ENCODE results near the gene VWA1. TPM values are rescaled to one million over a fixed set of nuclear protein-coding genes. Genes with fewer than 3 reads are reported as not detected.
"Not testable (repeated sequence)": the region's sequence is repeated elsewhere in the genome, so short reads cannot be mapped to it uniquely, and the experiment has no call there.

The VWA1 gene
- total RNA-seq, 2 donors from 2014 or later = not detected

DNA sequence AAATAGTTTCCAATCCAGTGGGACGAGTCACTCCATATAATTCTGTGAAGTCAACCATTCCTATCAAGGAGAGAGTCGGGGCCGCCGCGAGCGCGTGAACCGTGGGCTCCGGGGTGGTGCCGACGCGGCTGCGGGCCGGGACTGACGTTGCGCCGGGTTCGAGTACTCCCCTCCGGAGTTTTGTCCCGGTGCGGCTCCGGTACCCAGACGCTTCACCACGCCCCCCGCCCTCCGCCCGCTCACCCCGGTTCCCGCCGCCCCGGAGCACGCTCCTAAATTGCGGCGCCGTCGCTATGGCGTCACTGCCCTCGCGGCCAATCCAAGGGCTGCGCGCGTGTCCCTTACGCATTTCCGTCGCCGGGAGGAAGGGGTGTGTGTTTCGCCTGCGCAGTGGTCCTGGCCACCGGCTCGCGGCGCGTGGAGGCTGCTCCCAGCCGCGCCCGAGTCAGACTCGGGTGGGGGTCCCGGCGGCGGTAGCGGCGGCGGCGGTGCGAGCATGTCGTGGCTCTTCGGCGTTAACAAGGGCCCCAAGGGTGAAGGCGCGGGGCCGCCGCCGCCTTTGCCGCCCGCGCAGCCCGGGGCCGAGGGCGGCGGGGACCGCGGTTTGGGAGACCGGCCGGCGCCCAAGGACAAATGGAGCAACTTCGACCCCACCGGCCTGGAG is 36.0 kb downstream of the VWA1 start, which contains the start of gene ATAD3B:
ATAD3B (plus strand) TSS at position 377 of the 664 bp plus-strand sequence; CDS start at position 497, 120 bp downstream.
- peak; percentile 82 to 85 (median 84) for DNase-seq
- ATAC-seq = peak; percentile 97
- no peaks in the 10 kb centered on the region for H3K9me3 ChIP-seq (ENCODE audit: control insufficient read depth, low read length, poor library complexity, severe bottlenecking)
- Mint-ChIP-seq H3K4me3 (peak within 1 kb of the TSS; percentile 91), H3K27ac (peak within 1 kb of the TSS; percentile 82), H3K4me1 (peaks cover 13% of the 10 kb centered on the region), H3K36me3 (ENCODE audit: low read depth) (no peaks in the 10 kb centered on the region), H3K27me3 (no peaks in the 10 kb centered on the region)

- not testable (repeated sequence) for H3K36me3 Mint-ChIP-seq (ENCODE audit: low read depth); H3K27me3 Mint-ChIP-seq; H3K9me3 ChIP-seq (ENCODE audit: control insufficient read depth, low read length, poor library complexity, severe bottlenecking); DNase-seq
- Mint-ChIP-seq H3K4me3 (peak overlapping the region; percentile 75), H3K4me1 (peaks cover 13% of the 10 kb centered on the region), H3K27ac (peak overlapping the region; percentile 41)
- ATAC-seq = peak; percentile 45
Observed at GRCh38 chr1:1472053-1472876, 36.8 kb downstream of the VWA1 start.

GRCh38 chr1:1476011-1476410 is 40.5 kb downstream of the VWA1 start:
- H3K27ac Mint-ChIP-seq; H3K36me3 Mint-ChIP-seq (ENCODE audit: low read depth); H3K4me3 Mint-ChIP-seq; ATAC-seq; H3K9me3 ChIP-seq (ENCODE audit: control insufficient read depth, low read length, poor library complexity, severe bottlenecking); H3K27me3 Mint-ChIP-seq; H3K4me1 Mint-ChIP-seq; DNase-seq: not testable (repeated sequence)

DNA sequence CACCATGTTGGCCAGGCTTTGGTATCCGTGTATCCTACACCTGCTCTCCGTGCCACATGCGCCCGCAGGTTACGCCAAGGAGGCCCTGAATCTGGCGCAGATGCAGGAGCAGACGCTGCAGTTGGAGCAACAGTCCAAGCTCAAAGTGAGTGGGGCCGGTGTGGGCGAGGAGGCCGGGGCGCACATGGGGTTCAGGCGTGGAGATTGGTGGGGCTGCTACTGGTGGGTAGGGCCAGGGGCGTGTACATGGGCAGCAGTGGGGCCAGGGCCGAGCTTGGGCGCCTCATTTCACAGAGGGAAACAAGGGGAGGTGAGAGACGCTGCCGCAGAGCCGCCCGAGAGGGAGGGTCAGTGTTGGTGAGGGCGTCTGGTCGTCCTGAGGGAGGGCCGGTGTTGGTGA is 41.7 kb downstream of the VWA1 start:
- Mint-ChIP-seq H3K27ac (no peak overlapping the region), H3K36me3 (ENCODE audit: low read depth) (peaks cover 6% of the 10 kb centered on the region), H3K4me1 (peaks cover 5% of the 10 kb centered on the region), H3K27me3 (no peaks in the 10 kb centered on the region), H3K4me3 (no peak overlapping the region)
- ATAC-seq = no peak
- DNase-seq = no peak
- H3K9me3 ChIP-seq (ENCODE audit: control insufficient read depth, low read length, poor library complexity, severe bottlenecking) = no peaks in the 10 kb centered on the region

DNA sequence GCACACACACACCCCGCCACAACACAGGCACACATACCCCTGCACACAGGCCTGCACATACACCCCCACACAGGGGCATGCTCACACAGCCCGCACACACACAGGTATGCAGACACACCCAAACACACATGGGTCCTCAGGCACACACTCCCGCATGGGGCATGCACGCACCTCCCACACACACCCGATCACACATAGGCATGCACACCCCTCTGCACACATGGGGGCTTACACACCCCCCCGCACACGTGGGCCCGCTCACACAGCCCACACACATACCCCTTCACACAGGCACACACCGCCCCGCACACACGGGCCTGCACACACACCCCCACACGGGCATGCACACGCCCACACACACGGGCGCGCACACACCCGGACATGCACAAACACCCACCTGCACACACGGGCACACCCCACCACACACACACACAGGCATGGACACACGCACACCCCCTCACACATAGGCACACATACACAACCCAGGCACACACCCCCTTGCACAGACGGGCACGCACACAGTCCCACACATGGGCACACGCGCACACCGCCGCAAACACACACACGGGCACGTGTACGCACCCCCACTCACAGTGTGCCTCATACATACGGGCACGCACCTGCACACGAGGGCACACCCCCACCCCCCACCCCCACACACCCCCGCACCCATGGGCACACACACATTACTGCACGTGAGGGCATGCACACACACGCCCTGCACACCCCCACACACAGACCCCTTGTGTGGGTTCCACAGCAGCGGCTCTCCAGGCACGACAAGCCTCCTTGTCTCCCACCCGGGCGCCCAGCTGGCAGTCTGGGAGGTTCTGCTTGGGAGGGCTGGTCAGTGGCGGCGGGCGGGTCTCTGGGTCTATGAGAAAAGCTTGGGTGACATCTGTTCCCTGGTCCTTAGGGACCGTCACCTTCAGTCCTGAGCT is 44.3 kb downstream of the VWA1 start:
- H3K4me3 Mint-ChIP-seq = peak overlapping the region; percentile 64
- H3K9me3 ChIP-seq (ENCODE audit: control insufficient read depth, low read length, poor library complexity, severe bottlenecking) = no peaks in the 10 kb centered on the region
- H3K27ac Mint-ChIP-seq = no peak overlapping the region
- ATAC-seq (no peak), DNase-seq (no peak)
- no peaks in the 10 kb centered on the region for H3K27me3 Mint-ChIP-seq
- H3K36me3 Mint-ChIP-seq (ENCODE audit: low read depth) = peaks cover 6% of the 10 kb centered on the region
- H3K4me1 Mint-ChIP-seq = peaks cover 3% of the 10 kb centered on the region

DNA sequence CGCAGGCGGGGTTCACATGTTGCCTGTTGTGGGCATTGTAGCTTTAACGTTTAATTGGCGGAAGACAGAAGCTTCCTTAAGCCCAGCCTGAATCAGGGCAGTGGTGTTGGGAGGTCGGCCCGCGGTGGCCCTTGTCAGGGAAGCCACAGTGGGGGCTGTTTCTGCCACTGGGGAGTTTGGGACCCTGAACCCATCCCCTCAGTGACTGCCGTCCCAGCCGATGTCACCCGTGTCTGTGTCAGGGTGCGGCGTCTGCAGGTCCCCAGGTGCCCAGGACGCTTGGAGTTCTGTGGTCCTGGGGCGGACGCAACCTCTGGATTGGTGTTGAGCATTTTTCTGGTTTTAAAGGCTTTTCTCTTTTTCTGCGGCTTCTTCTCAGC is 45.0 kb downstream of the VWA1 start:
- not testable (repeated sequence) for H3K9me3 ChIP-seq (ENCODE audit: control insufficient read depth, low read length, poor library complexity, severe bottlenecking); H3K4me3 Mint-ChIP-seq; H3K36me3 Mint-ChIP-seq (ENCODE audit: low read depth); H3K4me1 Mint-ChIP-seq; H3K27me3 Mint-ChIP-seq; H3K27ac Mint-ChIP-seq; DNase-seq; ATAC-seq

- H3K4me1 Mint-ChIP-seq; H3K27me3 Mint-ChIP-seq; H3K9me3 ChIP-seq (ENCODE audit: control insufficient read depth, low read length, poor library complexity, severe bottlenecking); ATAC-seq; H3K36me3 Mint-ChIP-seq (ENCODE audit: low read depth); H3K4me3 Mint-ChIP-seq; H3K27ac Mint-ChIP-seq; DNase-seq: not testable (repeated sequence)
Observed at GRCh38 chr1:1481811-1482210, 46.3 kb downstream of the VWA1 start.

DNA sequence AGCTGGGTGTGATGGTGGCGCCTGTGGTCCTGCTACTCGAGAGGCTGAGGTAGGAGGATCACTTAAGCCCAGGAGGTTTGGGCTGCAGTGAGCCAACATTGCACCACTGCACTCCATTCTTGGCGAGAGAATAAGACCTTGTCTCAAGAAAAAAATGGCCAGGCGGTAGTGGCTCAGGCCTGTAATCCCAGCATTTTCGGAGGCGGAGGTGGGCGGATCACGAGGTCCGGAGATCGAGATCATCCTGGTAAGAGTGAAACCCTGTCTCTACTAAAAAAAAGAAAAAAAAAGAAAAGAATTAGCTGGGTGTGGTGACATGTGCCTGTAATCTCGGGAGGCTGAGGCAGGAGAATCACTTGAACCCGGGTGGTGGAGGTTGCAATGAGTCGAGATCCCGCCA is 47.4 kb downstream of the VWA1 start:
- H3K4me3 Mint-ChIP-seq = no peak overlapping the region

DNA sequence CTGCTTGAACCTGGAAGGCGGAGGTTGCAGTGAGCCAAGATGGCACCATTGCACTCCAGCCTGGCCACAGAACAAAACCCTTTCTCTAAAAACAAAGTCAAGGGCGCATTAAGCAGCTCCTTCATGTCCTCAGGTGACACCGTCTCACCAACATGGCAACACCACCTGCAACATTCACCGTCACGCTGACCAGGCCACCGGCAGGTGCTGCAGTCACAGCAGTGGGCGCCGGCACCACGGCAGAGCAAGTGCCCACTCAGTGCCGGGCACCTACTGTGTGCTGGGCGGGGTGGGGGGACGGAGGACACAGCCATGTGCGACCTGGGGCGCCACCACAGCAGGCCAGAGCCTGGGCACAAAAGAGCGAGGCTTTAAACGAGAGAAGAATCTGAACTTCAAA is 48.2 kb downstream of the VWA1 start:
- Mint-ChIP-seq H3K27ac (no peak overlapping the region), H3K4me3 (no peak overlapping the region), H3K27me3 (no peaks in the 10 kb centered on the region), H3K4me1 (peaks cover 3% of the 10 kb centered on the region), H3K36me3 (ENCODE audit: low read depth) (peaks cover 6% of the 10 kb centered on the region)
- ATAC-seq (no peak), DNase-seq (no peak)
- H3K9me3 ChIP-seq (ENCODE audit: control insufficient read depth, low read length, poor library complexity, severe bottlenecking) = no peaks in the 10 kb centered on the region

More for the DNA sequence above, 47.4 kb downstream of the VWA1 start:
- Mint-ChIP-seq H3K27me3 (no peaks in the 10 kb centered on the region), H3K36me3 (ENCODE audit: low read depth) (peaks cover 6% of the 10 kb centered on the region), H3K4me1 (peaks cover 3% of the 10 kb centered on the region), H3K27ac (no peak overlapping the region)
- DNase-seq = no peak
- H3K9me3 ChIP-seq (ENCODE audit: control insufficient read depth, low read length, poor library complexity, severe bottlenecking) = no peaks in the 10 kb centered on the region
- no peak for ATAC-seq

- DNase-seq; H3K4me3 Mint-ChIP-seq; H3K9me3 ChIP-seq (ENCODE audit: control insufficient read depth, low read length, poor library complexity, severe bottlenecking); ATAC-seq; H3K36me3 Mint-ChIP-seq (ENCODE audit: low read depth); H3K4me1 Mint-ChIP-seq; H3K27me3 Mint-ChIP-seq; H3K27ac Mint-ChIP-seq: not testable (repeated sequence)
Observed at GRCh38 chr1:1484976-1485750, 49.7 kb downstream of the VWA1 start.

DNA sequence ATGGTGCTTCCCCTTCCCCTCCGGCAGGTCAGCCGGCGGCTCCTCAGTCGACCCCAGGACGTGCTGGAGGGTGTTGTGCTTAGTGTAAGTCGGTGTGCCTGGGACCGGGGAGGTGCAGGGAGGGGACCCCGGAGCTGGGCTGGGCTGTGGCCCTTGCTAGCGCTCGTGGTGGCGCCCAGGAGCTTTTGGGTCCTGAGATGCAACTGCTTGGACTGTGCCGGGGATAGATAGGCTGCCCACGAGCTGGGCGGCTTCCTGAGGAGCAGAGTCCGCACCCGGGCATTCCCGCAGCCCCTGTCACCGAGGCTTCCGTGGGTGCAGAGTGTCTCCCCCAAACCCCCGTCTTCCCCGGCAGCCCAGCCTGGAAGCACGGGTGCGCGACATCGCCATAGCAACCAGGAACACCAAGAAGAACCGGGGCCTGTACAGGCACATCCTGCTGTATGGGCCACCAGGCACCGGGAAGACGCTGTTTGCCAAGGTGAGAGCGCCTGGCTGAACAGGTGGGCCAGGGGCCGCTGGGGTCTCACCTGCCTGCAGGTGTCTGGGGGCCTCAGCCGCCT is 50.3 kb downstream of the VWA1 start:
- not testable (repeated sequence) for H3K27me3 Mint-ChIP-seq; H3K4me1 Mint-ChIP-seq; H3K27ac Mint-ChIP-seq; H3K9me3 ChIP-seq (ENCODE audit: control insufficient read depth, low read length, poor library complexity, severe bottlenecking); ATAC-seq; DNase-seq; H3K36me3 Mint-ChIP-seq (ENCODE audit: low read depth); H3K4me3 Mint-ChIP-seq

- DNase-seq (no peak), ATAC-seq (no peak)
- Mint-ChIP-seq H3K27me3 (no peaks in the 10 kb centered on the region), H3K4me1 (no peaks in the 10 kb centered on the region), H3K27ac (no peak overlapping the region), H3K36me3 (ENCODE audit: low read depth) (peaks cover 2% of the 10 kb centered on the region), H3K4me3 (no peak overlapping the region)
- no peaks in the 10 kb centered on the region for H3K9me3 ChIP-seq (ENCODE audit: control insufficient read depth, low read length, poor library complexity, severe bottlenecking)
Observed at GRCh38 chr1:1487701-1488100, 52.2 kb downstream of the VWA1 start.
